Right atrium auricular region (tissue), 2 donors: ENCODE measurements around the gene ASAP2. TPM values are rescaled to one million over a fixed set of nuclear protein-coding genes. Genes with fewer than 3 reads are reported as not detected.

ENCODE experiments used
- DNase-seq: peaks from one replicate; pipeline ENCODE4 v3.0.0-alpha.2; 2019; ENCODE audit warnings: low spot score
- H3K27ac ChIP-seq, 2 donors: fragments of 200-600 bp; sonication (generic); 1 replicate in 1 of 2; 2 replicates in 1 of 2; pipeline ENCODE4 v1.5.1; 2016 to 2019
- H3K27me3 ChIP-seq, 2 donors: fragments of 200-600 bp; sonication (generic); one replicate each; pipeline versions ENCODE4 v1.5.1 to v1.6.0; 2017 to 2019
- H3K36me3 ChIP-seq: fragments of 200-600 bp; sonication (generic); one replicate; pipeline ENCODE4 v1.5.1; 2016
- H3K4me1 ChIP-seq, 2 donors: fragments of 200-600 bp; sonication (generic); one replicate each; pipeline versions ENCODE4 v1.5.1 to v1.6.0; 2017 to 2019
- H3K4me3 ChIP-seq, 2 donors: fragments of 200-600 bp; sonication (generic); 1 replicate in 1 of 2; 2 replicates in 1 of 2; pipeline ENCODE4 v1.5.1; 2017 to 2019; ENCODE audit warnings: mild to moderate bottlenecking in 1 of 2, moderate library complexity in 1 of 2
- H3K9me3 ChIP-seq, 2 donors: fragments of 200-600 bp; sonication (generic); one replicate each; pipeline ENCODE4 v1.5.1; 2019
- CTCF ChIP-seq, 2 donors: fragments of 200-600 bp; sonication (generic); IDR thresholded peaks; one replicate each; pipeline ENCODE4 v1.5.1; 2019; ENCODE audit warnings: antibody characterized with exemption in 2 of 2
- total RNA-seq, 2 donors: library from RNA; depleted of rRNA; stranded (reverse); fragments of >200 nt; gene quantifications; one replicate each; pipeline ENCODE4 v1.1.0, GENCODE V29; 2016

Gene ASAP2
- total RNA-seq, 2 donors from 2014 or later = 13.2 to 20.3 TPM

- no peak overlapping the region for H3K27ac ChIP-seq
- H3K27me3 ChIP-seq = no peaks in the 10 kb centered on the region
- no peak for TF ChIP-seq CTCF (IDR thresholded peaks at IDR 0.05)
- no peaks in the 10 kb centered on the region for H3K4me1 ChIP-seq
- no peak for DNase-seq
- no peaks in the 10 kb centered on the region for H3K9me3 ChIP-seq
- H3K4me3 ChIP-seq = no peak overlapping the region
- H3K36me3 ChIP-seq = peaks cover 57% of the 10 kb centered on the region
Measured at GRCh38 chr2:9430316-9431293, 224.0 kb downstream of the ASAP2 start.

GRCh38 chr2:9434489-9434888, 227.9 kb downstream of the ASAP2 start:
- Histone ChIP-seq H3K36me3 (peaks cover 86% of the 10 kb centered on the region), H3K4me3 (no peak overlapping the region), H3K4me1 (no peaks in the 10 kb centered on the region), H3K9me3 (no peaks in the 10 kb centered on the region), H3K27me3 (no peaks in the 10 kb centered on the region), H3K27ac (no peak overlapping the region)
- no peak for TF ChIP-seq CTCF (IDR thresholded peaks at IDR 0.05)
- no peak for DNase-seq

GRCh38 chr2:9439536-9439935, 232.9 kb downstream of the ASAP2 start:
- no peak for TF ChIP-seq CTCF (IDR thresholded peaks at IDR 0.05)

GRCh38 chr2:9440058-9440727, 233.6 kb downstream of the ASAP2 start:
- no peak for TF ChIP-seq CTCF (IDR thresholded peaks at IDR 0.05)
- no peak for DNase-seq
- no peaks in the 10 kb centered on the region for H3K9me3 ChIP-seq
- H3K4me1 ChIP-seq = no peaks in the 10 kb centered on the region
- peaks cover 57% of the 10 kb centered on the region for H3K36me3 ChIP-seq
- no peaks in the 10 kb centered on the region for H3K27me3 ChIP-seq
- H3K4me3 ChIP-seq = no peak overlapping the region
- no peak overlapping the region for H3K27ac ChIP-seq

More at GRCh38 chr2:9439536-9439935, 232.9 kb downstream of the ASAP2 start:
- Histone ChIP-seq H3K27me3 (no peaks in the 10 kb centered on the region), H3K4me3 (no peak overlapping the region), H3K9me3 (no peaks in the 10 kb centered on the region), H3K27ac (no peak overlapping the region), H3K4me1 (no peaks in the 10 kb centered on the region), H3K36me3 (peaks cover 61% of the 10 kb centered on the region)
- DNase-seq = no peak

GRCh38 chr2:9441556-9441955, 234.9 kb downstream of the ASAP2 start:
- no peaks in the 10 kb centered on the region for H3K27me3 ChIP-seq
- no peaks in the 10 kb centered on the region for H3K9me3 ChIP-seq
- H3K27ac ChIP-seq = no peak overlapping the region
- no peak for DNase-seq
- H3K4me1 ChIP-seq = no peaks in the 10 kb centered on the region
- H3K4me3 ChIP-seq = no peak overlapping the region
- peaks cover 45% of the 10 kb centered on the region for H3K36me3 ChIP-seq
- no peak for TF ChIP-seq CTCF (IDR thresholded peaks at IDR 0.05)
